SK-N-SH (cell line): ENCODE measurements around the gene TMIGD3. TPM values are rescaled to one million over a fixed set of nuclear protein-coding genes. Genes with fewer than 3 reads are reported as not detected.

ENCODE experiments used
- CTCF ChIA-PET: fragments of 300-600, 350-600 bp; formaldehyde crosslinking; extraction: SDS; loops from one replicate; lab custom pipeline; 2021; lab: Yijun Ruan, JAX
- POLR2A ChIA-PET: fragments of 350-600 bp; sonication (Branson Sonifier 250); formaldehyde crosslinking; extraction: SDS; loops from one replicate; lab custom pipeline; 2020; ENCODE audit warnings: antibody characterized with exemption, inconsistent platforms; lab: Yijun Ruan, JAX
- DNase-seq: peaks from one replicate; pipeline ENCODE4 v3.0.0; 2012
- H2AFZ ChIP-seq: fragments of 200-600 bp; sonication (generic); 2 replicates; pipeline ENCODE4 v1.8.1; 2016; ENCODE audit warnings: antibody characterized with exemption, mild to moderate bottlenecking, low read depth
- H3F3A ChIP-seq: fragments of 200-600 bp; sonication (generic); replicated peaks from 2 replicates; pipeline ENCODE3; 2016; ENCODE audit warnings: antibody characterized with exemption, mild to moderate bottlenecking; ENCODE audit not compliant: insufficient read depth
- H3K27ac ChIP-seq, 2 experiments: fragments of 200-500 bp in 1 of 2; fragments of 200-600 bp in 1 of 2; sonication (Bioruptor generic) in 1 of 2; sonication (generic), shearing (Covaris generic) in 1 of 2; 2 replicates each; pipeline versions ENCODE4 v1.5.1 to v1.6.1; 2014 to 2016; ENCODE audit warnings: low read depth in 2 of 2, inconsistent platforms in 1 of 2, low read length in 1 of 2, mild to moderate bottlenecking in 1 of 2, mixed read lengths in 1 of 2
- H3K27me3 ChIP-seq: fragments of 200-600 bp; sonication (generic), shearing (Covaris generic); 2 replicates; pipeline ENCODE4 v1.6.1; 2016; ENCODE audit warnings: mixed run types; ENCODE audit not compliant: insufficient read depth
- H3K36me3 ChIP-seq, 2 experiments: fragments of 200-500 bp in 1 of 2; fragments of 200-600 bp in 1 of 2; sonication (Bioruptor generic) in 1 of 2; sonication (generic) in 1 of 2; replicated peaks in 1 of 2; 2 replicates each; pipeline versions ENCODE3 to v1.5.1; 2014 to 2016; ENCODE audit warnings: low read length in 1 of 2, mild to moderate bottlenecking in 1 of 2; ENCODE audit not compliant: insufficient read depth in 2 of 2, control insufficient read depth in 1 of 2
- H3K4me1 ChIP-seq, 2 experiments: fragments of 200-500 bp in 1 of 2; fragments of 200-600 bp in 1 of 2; sonication (Bioruptor generic) in 1 of 2; sonication (generic), shearing (Covaris generic) in 1 of 2; 2 replicates each; pipeline versions ENCODE4 v1.5.1 to v1.6.1; 2014 to 2016; ENCODE audit warnings: low read depth in 1 of 2, low read length in 1 of 2, mixed run types in 1 of 2; ENCODE audit not compliant: insufficient read depth in 2 of 2, control insufficient read depth in 1 of 2
- H3K4me2 ChIP-seq: fragments of 200-600 bp; sonication (generic), shearing (Covaris generic); 2 replicates; pipeline ENCODE4 v1.6.1; 2017; ENCODE audit warnings: mixed run types
- H3K4me3 ChIP-seq, 2 experiments: fragments of 200-500 bp in 1 of 2; fragments of 200-600 bp in 1 of 2; sonication (Bioruptor generic) in 1 of 2; sonication (generic), shearing (Covaris generic) in 1 of 2; 2 replicates each; pipeline versions ENCODE4 v1.5.1 to v1.8.1; 2014 to 2016; ENCODE audit warnings: low read depth in 2 of 2, inconsistent platforms in 1 of 2, low read length in 1 of 2, mild to moderate bottlenecking in 1 of 2, mixed read lengths in 1 of 2, moderate library complexity in 1 of 2
- H3K79me2 ChIP-seq: fragments of 200-600 bp; sonication (generic); 2 replicates; pipeline ENCODE4 v1.8.1; 2017; ENCODE audit warnings: mild to moderate bottlenecking; ENCODE audit not compliant: insufficient read depth
- H3K9ac ChIP-seq: fragments of 200-600 bp; sonication (generic); 2 replicates; pipeline ENCODE4 v1.6.1; 2017; ENCODE audit warnings: mixed run types
- H3K9me2 ChIP-seq: fragments of 200-600 bp; sonication (generic); 2 replicates; pipeline ENCODE4 v1.6.1; 2017; ENCODE audit warnings: mixed run types
- H3K9me3 ChIP-seq: fragments of 200-600 bp; sonication (generic); 2 replicates; pipeline ENCODE4 v1.6.1; 2017; ENCODE audit warnings: mixed run types, mild to moderate bottlenecking, moderate library complexity
- H4K20me1 ChIP-seq: fragments of 200-600 bp; sonication (generic); 2 replicates; pipeline ENCODE4 v1.6.1; 2017; ENCODE audit warnings: mild to moderate bottlenecking, mixed run types; ENCODE audit not compliant: insufficient read depth
- CHD2 ChIP-seq: fragments of 150-350 bp; IDR thresholded peaks from 2 replicates; pipeline ENCODE4 v1.6.1; 2018; ENCODE audit warnings: low read length; ENCODE audit not compliant: partially characterized antibody
- EP300 ChIP-seq, 2 experiments: IDR thresholded peaks; 2 replicates each; pipeline versions ENCODE4 v1.4.0 to v1.6.1; 2012; ENCODE audit warnings: borderline replicate concordance in 1 of 2, low read depth in 1 of 2, low read length in 1 of 2
- EZH2phosphoT487 ChIP-seq: fragments of 200-600 bp; sonication (generic); IDR thresholded peaks from 2 replicates; pipeline ENCODE4 v1.6.1; 2017; ENCODE audit warnings: low read depth, mixed run types, mild to moderate bottlenecking, antibody characterized with exemption, moderate library complexity, borderline replicate concordance
- FOSL2 ChIP-seq: IDR thresholded peaks from 2 replicates; pipeline ENCODE4 v1.4.0; 2012; ENCODE audit warnings: low read depth, mild to moderate bottlenecking, moderate library complexity, borderline replicate concordance
- FOXJ3 ChIP-seq: sonication (generic); formaldehyde crosslinking; IDR thresholded peaks from 2 replicates; pipeline ENCODE4 v1.5.1; 2020; ENCODE audit warnings: mild to moderate bottlenecking, missing genetic modification reagents
- FOXM1 ChIP-seq: IDR thresholded peaks from 2 replicates; pipeline ENCODE4 v1.4.0; 2012; ENCODE audit warnings: low read depth, mild to moderate bottlenecking
- GABPA ChIP-seq: IDR thresholded peaks from 2 replicates; pipeline ENCODE4 v1.4.0; 2012; ENCODE audit warnings: low read depth, mild to moderate bottlenecking
- IRF3 ChIP-seq: fragments of 150-350 bp; IDR thresholded peaks from 2 replicates; pipeline ENCODE4 v1.6.1; 2016; ENCODE audit warnings: mild to moderate bottlenecking, low read depth, low read length
- JUND ChIP-seq: IDR thresholded peaks from 2 replicates; pipeline ENCODE4 v1.4.0; 2012
- MAX ChIP-seq: IDR thresholded peaks from 2 replicates; pipeline ENCODE4 v1.4.0; 2012; ENCODE audit warnings: low read depth
- MXI1 ChIP-seq: IDR thresholded peaks from 2 replicates; pipeline ENCODE4 v1.6.1; 2012; ENCODE audit warnings: mild to moderate bottlenecking, low read depth, low read length, improper control_type of control experiment
- NRF1 ChIP-seq: IDR thresholded peaks from 2 replicates; pipeline ENCODE4 v1.6.1; 2012; ENCODE audit warnings: low read depth, mild to moderate bottlenecking, low read length
- POLR2AphosphoS5 ChIP-seq: IDR thresholded peaks from 2 replicates; pipeline ENCODE4 v1.6.1; 2012; ENCODE audit warnings: low read depth, low read length
- RAD21 ChIP-seq: IDR thresholded peaks from 2 replicates; pipeline ENCODE4 v1.6.1; 2012; ENCODE audit warnings: mild to moderate bottlenecking, low read length
- RCOR1 ChIP-seq: fragments of 150-350 bp; IDR thresholded peaks from 2 replicates; pipeline ENCODE4 v1.6.1; 2017; ENCODE audit warnings: antibody characterized with exemption, low read length
- RFX5 ChIP-seq: IDR thresholded peaks from 2 replicates; pipeline ENCODE4 v1.6.1; 2012; ENCODE audit warnings: mild to moderate bottlenecking, improper control_type of control experiment, low read length
- RXRA ChIP-seq: IDR thresholded peaks from 2 replicates; pipeline ENCODE4 v1.4.0; 2012; ENCODE audit warnings: low read depth, mild to moderate bottlenecking, borderline replicate concordance
- SIN3A ChIP-seq: IDR thresholded peaks from 2 replicates; pipeline ENCODE4 v1.6.1; 2012; ENCODE audit warnings: low read depth, mild to moderate bottlenecking, low read length, moderate library complexity, borderline replicate concordance
- SMC3 ChIP-seq: IDR thresholded peaks from 2 replicates; pipeline ENCODE4 v1.6.1; 2012; ENCODE audit warnings: low read depth, low read length, improper control_type of control experiment
- TAF1 ChIP-seq: IDR thresholded peaks from 2 replicates; pipeline ENCODE4 v1.6.1; 2012; ENCODE audit warnings: low read depth, mild to moderate bottlenecking, low read length, moderate library complexity, borderline replicate concordance
- TEAD4 ChIP-seq: IDR thresholded peaks from 2 replicates; pipeline ENCODE4 v1.4.0; 2012; ENCODE audit warnings: mild to moderate bottlenecking, borderline replicate concordance; ENCODE audit not compliant: insufficient read depth
- USF1 ChIP-seq: IDR thresholded peaks from 2 replicates; pipeline ENCODE4 v1.4.0; 2012; ENCODE audit warnings: low read depth, borderline replicate concordance
- USF2 ChIP-seq: fragments of 150-350 bp; IDR thresholded peaks from 2 replicates; pipeline ENCODE4 v1.6.1; 2017; ENCODE audit warnings: antibody characterized with exemption, low read length, low read depth, borderline replicate concordance
- YY1 ChIP-seq: IDR thresholded peaks from 2 replicates; pipeline ENCODE4 v1.4.0; 2012; ENCODE audit warnings: low read depth, mild to moderate bottlenecking
- ZBTB33 ChIP-seq: IDR thresholded peaks from 2 replicates; pipeline ENCODE4 v1.4.0; 2012; ENCODE audit warnings: low read depth, borderline replicate concordance
- WGBS: methylation state at CpG from one replicate; pipeline ENCODE4 v1.1.6; 2017; ENCODE audit warnings: low lambda C conversion rate; 5-methylcytosine and 5-hydroxymethylcytosine counted together
- polyA plus RNA-seq, 3 experiments: library from polyadenylated mRNA; depleted of rRNA; stranded (reverse); fragments of >200 nt; gene quantifications; 2 replicates each; pipeline ENCODE4 v1.2.3, GENCODE V29; 2012

The TMIGD3 gene
- polyA plus RNA-seq, 1 of the 3 experiments (the other 2 are of a cell fraction), result not detected

GRCh38 chr1:111470596-111470995 is 32.8 kb downstream of the TMIGD3 start:
- DNase-seq, result no peak
- Histone ChIP-seq H3K27me3 (no peaks in the 10 kb centered on the region), H3F3A (no peaks in the 10 kb centered on the region), H3K27ac (no peak overlapping the region), H3K79me2 (no peaks in the 10 kb centered on the region), H3K4me2 (no peak overlapping the region), H3K4me1 (no peaks in the 10 kb centered on the region), H3K36me3 (peaks cover 13% of the 10 kb centered on the region in 2 experiments), H3K9me2 (no peaks in the 10 kb centered on the region), H2AFZ (no peak overlapping the region), H4K20me1 (no peaks in the 10 kb centered on the region), H3K4me3 (no peak overlapping the region), H3K9ac (no peak overlapping the region), H3K9me3 (no peaks in the 10 kb centered on the region)
- TF ChIP-seq IRF3 (no peak), POLR2AphosphoS5 (no peak), FOXJ3 (no peak), MXI1 (no peak), SMC3 (no peak), EZH2phosphoT487 (no peak), FOXM1 (no peak), YY1 (no peak), TAF1 (no peak), RCOR1 (no peak), EP300 (IDR thresholded peaks at IDR 0.05; ENCODE audit: borderline replicate concordance in 1 of 2, low read depth in 1 of 2, low read length in 1 of 2) (no peak), USF2 (no peak), TEAD4 (no peak), RAD21 (no peak), JUND (no peak), CHD2 (no peak), GABPA (no peak), MAX (no peak), NRF1 (no peak)
- CTCF ChIA-PET, result no interaction called here
- 93% methylated on average over 5 of the region's 5 CpGs for WGBS
- POLR2A ChIA-PET, result no interaction called here

GRCh38 chr1:111469539-111469938 is 33.9 kb downstream of the TMIGD3 start:
- Histone ChIP-seq H3K79me2 (no peaks in the 10 kb centered on the region), H3K4me2 (no peak overlapping the region), H2AFZ (no peak overlapping the region), H3K27ac (no peak overlapping the region), H3K4me1 (no peaks in the 10 kb centered on the region), H3K9me3 (no peaks in the 10 kb centered on the region), H3K36me3 (peaks cover 13% of the 10 kb centered on the region in 2 experiments), H4K20me1 (no peaks in the 10 kb centered on the region), H3K27me3 (no peaks in the 10 kb centered on the region), H3K9me2 (no peaks in the 10 kb centered on the region), H3F3A (no peaks in the 10 kb centered on the region), H3K4me3 (no peak overlapping the region), H3K9ac (no peak overlapping the region)
- DNase-seq, result no peak
- CTCF ChIA-PET, result interaction anchor here (0.5 kb wide), 1 partner anchor 286 kb away, joined by 4 read pairs; the partner anchor contains the start of gene DDX20
- POLR2A ChIA-PET, result no interaction called here
- TF ChIP-seq YY1 (no peak), RXRA (no peak), FOSL2 (no peak), EP300 (IDR thresholded peaks at IDR 0.05; ENCODE audit: borderline replicate concordance in 1 of 2, low read depth in 1 of 2, low read length in 1 of 2) (no peak), SMC3 (no peak), ZBTB33 (no peak), RAD21 (no peak), FOXJ3 (no peak), RFX5 (no peak), EZH2phosphoT487 (no peak), RCOR1 (no peak), JUND (no peak), SIN3A (no peak), USF1 (no peak)
